Ramos (cell line): ENCODE results near the gene SREBF1.

ENCODE experiments used
- in situ Hi-C: fragments of 300-500 bp; cut with MboI; formaldehyde crosslinking; loops from one replicate; pipeline ENCODE4 v1.14.3; 2022; ENCODE audit warnings: low sequenced_read_pairs; ENCODE audit not compliant: unreplicated experiment

The SREBF1 gene

DNA sequence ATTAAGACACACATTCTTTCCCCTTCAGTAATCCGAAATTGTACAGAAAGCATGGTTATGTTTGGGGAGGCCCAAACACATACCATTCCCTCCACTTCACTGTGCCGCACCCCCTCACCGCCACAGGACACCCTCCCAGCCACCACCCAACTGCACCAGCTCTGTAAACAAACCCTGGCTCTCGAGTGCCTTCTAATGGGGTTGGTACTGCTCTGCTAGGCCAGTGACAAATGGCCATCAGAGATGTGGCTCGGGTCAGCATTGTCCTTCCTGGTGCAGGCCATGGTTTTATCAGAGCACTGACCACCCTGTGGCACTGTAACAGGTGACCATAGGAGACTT is 24.0 kb upstream of the SREBF1 start:
- in situ Hi-C loops: loop anchor here (5.0 kb wide), 2 partner anchors 48 to 183 kb away; no protein-coding TSS in a partner anchor

DNA sequence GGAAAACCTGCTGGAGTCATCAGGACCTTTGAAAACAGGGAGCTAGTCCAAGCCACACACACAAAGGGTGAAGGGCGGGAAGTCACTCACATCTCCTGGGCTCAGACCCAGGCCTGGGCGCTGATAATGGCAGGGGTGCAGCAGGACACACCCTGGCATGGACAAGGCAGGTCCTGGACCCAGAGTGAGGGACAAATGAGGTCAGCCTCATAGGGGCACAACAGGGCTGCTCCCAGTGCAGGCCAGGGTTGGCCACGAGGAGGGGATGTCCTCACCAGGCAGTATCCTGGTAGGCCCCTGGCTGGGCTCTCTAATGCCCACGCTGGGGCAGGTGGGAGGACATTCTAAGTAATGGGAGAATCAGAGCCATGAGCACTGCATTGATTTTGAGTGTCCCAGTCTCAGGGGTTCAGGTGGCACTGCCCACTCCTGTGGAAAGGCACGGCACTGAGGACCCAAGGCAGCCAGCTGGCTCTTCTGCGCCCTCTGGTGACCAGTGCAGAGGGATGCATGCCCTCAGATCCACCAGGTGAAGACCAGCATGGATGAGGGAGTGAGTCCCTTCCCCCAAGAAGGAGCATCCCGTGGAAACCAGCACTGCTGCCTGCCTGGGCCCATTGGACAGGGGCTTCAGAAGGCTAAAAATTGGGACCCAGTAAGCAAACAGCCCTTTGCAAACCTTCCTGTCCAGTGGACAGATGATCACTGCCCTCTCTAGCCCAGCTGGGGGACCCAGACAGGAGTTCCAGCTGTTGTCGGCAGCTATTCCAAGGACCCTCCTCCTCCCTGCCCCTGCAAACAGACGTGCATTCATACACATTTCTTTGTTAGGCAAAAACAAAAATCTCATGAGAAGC is 23.4 kb upstream of the SREBF1 start:
- in situ Hi-C loops: loop anchor here (5.0 kb wide), 2 partner anchors 48 to 183 kb away; no protein-coding TSS in a partner anchor

DNA sequence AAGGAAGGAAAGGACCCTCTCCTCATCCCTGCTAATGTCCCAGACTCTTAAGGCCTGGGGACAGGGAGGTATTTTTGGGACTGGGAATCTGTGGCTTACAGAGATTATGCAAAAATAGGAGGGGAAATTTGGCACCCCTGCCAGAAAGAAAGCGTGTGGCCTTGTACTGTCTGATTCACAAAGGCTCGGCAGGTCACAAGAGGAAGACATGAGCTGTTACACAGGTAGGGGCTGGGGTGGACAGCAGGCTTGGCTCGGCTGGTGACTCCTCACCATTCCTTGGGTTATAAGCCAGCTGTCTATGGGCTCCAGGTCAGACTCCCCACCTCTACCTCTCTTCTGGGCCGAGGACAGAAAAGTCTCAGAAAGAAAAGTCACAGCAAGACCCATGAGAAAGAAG is 20.7 kb upstream of the SREBF1 start:
- in situ Hi-C loops: no loop called here

DNA sequence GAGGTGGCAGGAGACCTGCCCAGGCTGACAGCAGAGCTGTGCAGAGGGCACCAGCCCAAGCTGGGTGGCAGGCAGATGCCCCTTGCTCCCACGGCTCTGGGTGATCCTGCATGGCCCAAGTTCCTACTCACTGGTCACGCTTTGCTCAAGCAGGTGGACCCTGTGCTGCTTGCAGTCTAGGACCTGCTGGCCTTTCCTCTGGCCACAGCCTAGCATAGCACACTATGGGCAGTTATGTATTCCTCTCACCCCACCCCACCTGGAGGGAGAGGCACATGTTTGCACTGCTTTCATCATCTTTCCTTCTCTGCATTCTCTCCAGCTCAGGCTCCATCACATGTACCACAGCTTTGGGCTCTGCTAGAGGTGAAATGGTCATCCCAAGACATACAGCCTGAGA is 19.6 kb upstream of the SREBF1 start:
- in situ Hi-C loops: no loop called here

DNA sequence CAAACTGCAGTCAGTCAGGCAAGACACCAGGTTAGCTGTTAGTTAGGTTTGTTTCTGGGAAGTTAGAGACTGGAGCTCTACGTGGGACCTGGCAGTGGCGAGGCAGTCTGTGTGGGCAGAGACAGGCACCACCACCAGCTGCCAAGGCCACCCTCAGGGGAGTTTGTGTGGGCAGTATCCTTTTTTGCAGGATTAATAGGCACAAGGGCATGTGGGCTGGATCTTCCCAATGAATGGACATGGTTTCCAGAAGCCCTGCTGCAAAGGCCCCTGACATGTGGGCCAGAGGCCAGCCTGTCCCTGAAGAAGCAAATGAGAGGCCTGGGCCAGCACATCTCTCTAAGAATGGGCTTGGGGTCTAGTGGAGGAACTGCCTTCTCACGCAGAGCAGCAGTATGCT is 19.2 kb upstream of the SREBF1 start:
- in situ Hi-C loops: no loop called here

DNA sequence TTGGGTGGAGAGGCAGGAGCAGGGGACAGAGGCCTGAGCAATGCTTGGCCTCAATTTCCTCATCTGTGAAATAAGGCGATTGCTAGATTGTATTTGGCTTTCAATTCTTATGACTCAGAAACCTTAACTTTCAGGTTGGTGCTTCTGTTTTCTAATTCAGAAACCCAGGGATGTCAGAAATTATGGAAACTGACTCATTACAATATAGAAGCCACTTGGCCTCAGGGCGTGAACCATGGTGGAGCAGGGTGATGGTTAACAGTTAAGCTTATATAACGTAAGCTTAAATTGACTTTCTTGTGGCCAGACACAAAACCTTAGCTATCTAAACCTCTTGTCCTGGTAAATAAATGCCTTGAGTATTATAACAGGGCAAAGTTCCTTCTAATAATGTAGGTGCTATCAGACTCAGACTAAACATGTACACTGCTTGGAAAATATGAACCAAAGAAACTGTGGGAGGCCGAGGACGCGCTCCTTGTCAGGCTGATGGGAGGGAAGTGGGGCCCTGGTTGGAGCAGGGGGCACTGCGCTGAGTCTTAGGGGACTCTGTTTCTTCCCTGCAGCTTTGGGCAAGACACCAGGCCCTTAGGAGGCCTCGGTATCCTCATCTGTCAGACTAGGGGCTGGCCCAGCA is 17.1 kb upstream of the SREBF1 start:
- in situ Hi-C loops: no loop called here

DNA sequence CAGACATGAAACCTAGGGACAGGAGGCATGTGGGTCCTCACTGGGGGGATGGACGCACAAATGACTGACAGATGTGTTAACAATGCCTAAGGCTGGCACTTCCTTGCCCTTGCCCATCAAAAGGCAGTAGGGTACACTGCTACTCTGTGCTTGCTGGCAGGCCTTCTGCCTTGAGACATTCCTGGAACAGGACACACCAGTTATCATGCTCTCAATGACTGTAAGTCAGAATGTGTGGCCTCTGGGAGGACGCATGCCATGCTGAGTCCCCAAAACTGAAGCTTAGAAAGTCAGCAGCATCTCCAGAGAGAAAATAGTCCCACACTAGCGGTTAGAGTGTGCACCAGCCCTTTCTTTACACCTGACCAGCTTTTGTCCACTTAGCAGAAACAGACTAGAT is 16.1 kb upstream of the SREBF1 start:
- in situ Hi-C loops: no loop called here

DNA sequence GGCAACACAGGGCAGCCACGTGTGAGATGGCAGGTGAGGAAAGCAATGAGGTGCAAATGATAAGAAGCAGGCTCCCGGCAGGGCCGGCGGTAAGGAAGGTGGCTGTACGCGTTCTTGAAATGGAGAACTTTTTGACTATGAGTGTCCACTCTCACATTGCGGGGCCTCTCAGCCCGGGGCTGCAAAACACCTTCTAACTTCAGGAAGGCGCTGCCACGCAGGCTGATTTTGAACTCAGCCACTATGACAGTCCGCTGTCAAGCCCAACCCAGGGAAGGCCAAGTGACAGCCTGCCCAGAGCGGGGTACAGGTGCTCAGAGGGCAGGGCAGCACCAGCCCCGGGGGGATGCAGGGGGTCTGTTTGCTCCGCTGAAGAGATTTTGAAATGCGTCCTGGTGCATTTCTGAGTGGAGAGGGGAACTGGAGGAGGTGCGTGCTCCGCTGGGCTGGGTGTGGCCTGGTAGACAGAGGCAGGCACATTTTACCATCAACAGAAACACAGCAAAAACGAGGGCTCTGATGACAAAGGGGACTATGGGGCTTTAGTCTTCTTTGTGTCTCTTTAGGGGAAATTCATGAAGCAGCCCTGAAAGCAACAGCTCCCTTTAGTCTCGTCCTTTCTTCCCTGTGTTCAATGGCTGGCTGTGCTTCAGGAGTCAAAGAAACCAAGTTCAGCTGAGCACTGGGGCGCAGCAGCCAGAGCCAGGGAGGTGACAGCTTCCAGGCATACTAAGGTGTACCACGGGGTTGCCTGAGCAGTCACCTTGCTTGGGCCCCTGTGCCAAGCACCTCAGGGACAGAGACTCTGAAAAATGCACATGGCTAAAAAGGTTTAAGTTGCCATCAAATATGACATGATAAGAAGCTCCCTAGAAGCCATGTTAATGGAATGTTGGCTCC is 14.6 kb upstream of the SREBF1 start:
- in situ Hi-C loops: no loop called here

DNA sequence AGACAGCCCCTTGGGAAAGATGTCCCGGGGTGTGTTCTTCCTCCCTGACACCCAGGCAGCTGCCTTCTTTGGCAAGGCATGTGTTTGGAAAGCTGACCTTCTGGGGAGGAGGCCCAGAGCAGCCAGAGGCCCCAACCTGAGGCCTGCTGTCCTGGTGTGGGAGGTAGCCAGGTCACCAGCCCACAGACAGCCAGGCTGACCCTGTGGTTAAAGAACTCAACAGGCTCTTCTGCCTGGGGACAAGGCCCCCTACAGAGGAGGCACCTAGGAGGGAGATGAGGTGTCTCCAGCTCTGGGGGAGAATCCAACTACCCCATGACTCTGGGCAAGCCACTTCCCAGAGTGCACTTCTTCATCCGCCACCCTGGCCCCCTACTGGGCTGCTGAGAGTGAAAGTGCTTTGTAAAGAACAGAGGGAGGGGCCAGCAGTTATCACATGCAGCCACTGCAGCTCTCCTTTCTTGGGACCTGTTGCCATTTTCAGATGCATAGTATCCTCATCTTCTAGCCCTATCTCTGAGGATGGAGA is 13.1 kb upstream of the SREBF1 start:
- in situ Hi-C loops: no loop called here

DNA sequence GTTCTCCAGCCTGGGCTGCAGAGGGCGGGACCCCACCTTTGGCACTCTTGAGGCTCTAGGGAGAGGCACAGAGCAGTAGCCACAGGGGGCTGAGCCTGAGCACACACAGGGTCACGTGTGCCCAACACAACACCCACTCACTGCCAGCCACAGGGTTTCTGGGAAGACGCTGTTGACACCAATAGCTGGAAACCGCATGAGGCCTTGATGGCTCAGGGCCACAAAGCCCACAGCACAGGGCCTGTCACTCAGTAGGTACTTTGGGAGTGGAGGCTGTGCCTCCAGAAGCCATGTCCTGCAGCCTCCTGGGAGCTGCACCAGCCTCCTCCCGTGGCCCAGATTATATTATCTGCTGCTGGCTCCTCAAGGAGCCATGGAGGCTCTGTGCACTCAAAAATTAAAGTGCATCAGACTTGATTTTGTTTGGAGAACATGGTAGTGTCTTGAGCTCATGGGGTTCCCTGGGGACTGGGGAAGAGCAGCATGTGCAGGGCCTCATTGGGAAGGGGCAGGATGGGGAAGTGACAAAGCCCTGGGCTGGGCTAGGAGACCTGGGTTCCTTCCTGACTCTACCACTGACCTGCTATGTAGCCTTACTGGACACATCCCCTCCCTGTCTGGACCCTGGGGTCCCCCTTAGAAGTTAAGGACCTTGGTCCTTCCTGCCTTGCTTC is 12.5 kb upstream of the SREBF1 start:
- in situ Hi-C loops: no loop called here

DNA sequence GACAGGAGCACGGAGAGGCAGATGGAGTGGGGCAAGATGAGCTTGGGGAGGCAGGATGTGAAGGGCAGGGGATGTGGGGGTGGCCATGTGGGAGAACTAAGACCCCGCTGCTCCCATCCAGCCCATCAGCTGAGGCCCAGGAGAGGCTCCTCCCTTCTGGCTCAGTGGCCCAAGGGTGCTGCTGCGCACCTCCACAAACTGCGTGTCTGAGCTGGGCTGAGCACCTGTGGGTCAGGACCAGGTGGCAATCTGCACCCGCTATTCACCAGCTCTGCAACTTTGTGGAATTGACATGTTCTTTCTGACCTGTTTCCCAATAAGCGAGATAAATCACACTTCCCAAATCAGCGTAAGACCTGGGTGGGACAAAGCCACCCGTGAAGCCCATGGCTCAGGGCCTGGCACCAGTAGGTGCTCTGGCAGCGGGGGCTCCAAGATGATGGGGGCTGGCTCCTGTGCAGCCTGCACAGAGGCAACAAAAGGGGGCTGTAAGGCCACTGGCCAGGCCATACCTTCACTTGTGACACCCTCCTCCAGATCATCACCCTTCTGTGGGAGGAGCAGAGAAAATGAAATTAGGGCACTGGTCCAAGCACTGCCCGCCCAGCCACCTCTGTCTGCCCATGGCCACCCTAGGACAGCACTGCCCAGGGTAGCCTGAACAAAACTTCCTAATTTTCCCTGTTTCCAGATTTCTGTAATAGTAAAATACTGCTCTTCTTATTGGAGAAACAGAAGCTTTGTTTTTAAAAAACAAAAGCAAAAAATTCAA is 11.7 kb upstream of the SREBF1 start:
- in situ Hi-C loops: no loop called here

DNA sequence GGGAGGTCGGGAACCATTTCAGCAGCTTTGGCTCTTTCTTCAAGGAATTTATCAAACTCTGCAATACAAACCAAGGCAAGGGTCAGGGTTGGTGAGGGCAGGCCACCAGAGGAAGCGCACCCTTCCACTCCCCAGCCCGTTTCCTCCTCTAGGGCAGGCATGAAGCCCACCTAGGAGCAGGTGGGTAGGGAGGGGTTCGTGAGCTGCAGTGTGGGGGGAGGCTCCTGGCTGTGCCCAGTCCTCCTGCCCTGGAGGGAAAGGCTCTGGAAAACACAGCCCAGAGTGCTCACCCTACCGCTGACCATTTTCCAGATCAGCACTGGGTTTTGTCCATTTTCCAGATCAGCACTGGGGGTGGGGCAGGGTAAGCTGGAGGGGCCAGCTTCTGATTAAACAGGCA is 10.9 kb upstream of the SREBF1 start:
- in situ Hi-C loops: no loop called here

DNA sequence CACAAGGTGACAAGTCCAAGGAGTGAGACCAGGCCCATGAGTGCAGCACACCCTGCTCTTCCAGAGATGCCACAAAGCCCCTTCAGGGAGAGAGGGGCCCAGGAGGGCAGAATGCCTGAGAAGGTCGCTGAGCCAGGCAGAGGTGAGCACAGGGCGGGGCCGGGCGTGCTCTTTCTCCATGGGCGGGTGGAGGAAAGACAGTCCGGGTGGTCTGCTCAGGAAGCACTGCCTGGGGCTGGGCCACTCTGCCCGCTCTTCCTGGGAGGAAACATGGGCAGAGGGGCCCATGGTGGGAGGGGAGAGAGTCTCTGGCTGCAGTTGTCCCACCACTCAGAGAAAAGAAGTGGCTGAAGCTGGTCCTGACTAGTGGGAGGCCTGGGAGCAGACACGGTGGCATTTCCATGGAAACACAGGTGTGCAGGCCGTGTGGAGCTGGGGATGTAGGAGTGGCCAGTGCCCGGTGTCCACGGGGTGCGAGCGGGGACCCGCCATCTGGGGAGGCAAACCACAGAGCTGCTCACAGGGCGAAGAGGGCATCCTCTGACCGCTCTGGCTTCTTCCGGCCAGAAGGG is 10.4 kb upstream of the SREBF1 start:
- in situ Hi-C loops: no loop called here

DNA sequence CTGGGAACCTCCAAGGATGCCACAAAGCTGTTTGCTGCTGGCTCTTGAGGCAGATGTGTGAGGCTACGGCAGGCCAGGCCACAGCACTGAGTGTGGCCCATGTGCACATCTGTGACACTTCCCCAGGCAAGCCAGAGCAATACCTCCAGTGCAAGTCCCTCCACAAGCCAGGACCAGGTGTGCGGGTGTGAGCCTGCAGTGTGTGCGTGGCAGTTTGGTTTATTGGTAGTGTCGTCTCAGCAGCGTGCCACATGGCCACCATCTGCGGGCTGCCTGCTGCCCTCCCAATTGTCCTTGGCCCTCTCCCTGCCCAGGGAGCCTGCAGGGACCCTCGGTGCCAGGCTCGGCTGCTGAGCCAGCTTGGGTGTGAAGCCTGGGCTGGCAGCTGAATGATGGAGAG is 9.9 kb upstream of the SREBF1 start:
- in situ Hi-C loops: no loop called here

DNA sequence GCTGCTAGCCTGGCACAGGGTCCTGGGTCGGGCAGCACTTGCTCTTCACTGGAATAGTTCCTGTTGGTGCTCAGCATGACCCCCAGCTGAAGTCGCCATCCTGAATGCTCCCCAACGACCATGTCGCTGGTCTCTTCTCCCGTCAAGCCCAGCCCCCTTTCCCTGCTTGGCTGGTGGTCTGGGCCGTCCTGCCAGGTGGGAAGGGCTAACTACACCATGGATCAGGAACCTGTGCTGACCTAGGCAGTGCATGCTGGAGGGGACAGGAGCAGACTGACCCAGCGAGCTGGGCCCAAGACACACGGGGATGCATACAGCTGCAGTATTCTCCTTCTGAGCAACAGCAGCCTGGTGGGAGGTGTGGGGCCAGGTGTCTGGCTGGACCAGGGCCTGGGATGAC is 9.2 kb upstream of the SREBF1 start:
- in situ Hi-C loops: no loop called here

DNA sequence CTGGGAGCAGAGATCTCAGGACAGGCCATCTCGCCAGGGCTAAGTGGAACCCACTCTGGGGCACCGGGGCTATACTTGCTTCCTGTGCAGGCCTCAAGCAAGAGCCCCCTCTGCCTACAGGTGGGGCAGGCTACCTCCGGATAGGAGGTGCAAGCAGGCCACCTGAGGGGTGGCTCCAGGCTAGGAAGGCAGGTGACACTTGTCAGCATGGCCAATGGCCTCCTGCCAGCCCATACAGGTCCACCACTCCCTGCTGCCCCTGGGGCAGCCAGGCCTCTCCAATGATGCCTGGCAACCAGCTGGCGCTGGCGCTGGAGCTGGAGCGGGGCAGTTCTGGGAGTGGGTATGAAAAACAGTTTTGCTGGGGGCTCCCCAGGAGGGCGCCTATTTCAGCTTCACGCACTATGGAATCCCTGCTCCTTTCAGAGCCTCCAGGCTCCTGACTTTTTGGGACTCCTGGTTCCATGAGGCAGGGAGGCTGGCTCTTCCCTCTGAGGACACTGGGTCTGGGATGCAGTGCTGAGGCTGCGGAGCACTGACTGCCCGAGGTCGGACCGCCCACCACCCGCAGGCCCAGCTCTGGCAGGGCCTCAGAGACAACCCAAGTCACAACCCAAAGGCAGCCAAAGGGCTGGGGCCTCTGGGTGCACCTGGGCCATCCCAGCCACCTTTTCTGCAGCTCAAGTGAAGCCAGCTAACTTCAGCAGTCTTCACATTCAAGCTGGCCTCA is 8.4 kb upstream of the SREBF1 start:
- in situ Hi-C loops: no loop called here

DNA sequence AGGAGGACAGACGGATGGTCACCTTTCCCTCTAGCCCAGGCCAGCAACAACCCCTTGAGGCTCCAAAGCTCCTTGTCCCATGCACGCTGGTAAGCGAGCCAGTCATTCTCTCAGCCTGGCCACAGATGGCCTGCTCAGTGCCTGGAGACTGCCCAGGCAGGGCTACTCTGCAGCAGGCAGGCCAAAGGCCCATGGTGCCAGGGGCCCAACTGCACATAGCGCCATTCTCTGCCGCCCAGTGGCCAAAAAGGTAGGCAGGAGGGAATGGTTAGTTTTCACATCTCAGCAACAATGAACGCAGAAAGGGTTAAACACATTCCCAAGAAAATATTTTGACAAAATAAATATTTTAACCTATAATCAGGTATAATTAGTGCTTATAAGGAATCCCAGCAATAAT is 7.7 kb upstream of the SREBF1 start:
- in situ Hi-C loops: no loop called here

DNA sequence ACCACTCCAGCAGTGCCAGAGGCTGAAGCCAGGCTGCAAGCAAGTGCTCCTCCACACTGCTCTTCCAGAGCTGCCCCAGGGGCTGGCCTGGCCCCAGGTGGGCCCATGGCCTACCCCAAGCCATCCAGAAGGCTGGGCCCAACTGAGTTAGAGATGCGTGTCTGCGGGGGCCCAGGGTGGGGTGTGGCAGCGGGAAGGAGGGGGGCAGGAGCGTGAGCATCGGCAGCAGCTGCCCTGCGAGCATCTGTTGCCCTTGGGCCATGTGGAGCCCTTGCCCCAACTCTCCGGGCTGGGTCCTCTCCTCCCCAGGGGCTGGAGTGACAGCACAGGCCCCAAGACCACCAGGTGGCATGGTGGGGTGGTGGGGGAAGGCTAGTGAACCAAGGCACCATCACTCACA is 7.3 kb upstream of the SREBF1 start:
- in situ Hi-C loops: no loop called here
